ENCODE measurements around the gene RSU1. TPM values are rescaled to one million over a fixed set of nuclear protein-coding genes. Genes with fewer than 3 reads are reported as not detected.

RSU1 gene
- total RNA-seq, 1 donor from 2014 or later: 142 TPM

- Mint-ChIP-seq H3K36me3 (ENCODE audit: low read depth, unreplicated experiment) (no peaks in the 10 kb centered on the region), H3K27ac (ENCODE audit: unreplicated experiment) (no peak overlapping the region)
Measured at GRCh38 chr10:16585103-16585502, 232.1 kb downstream of the RSU1 start.

GRCh38 chr10:16583382-16583781 lies 233.8 kb downstream of the RSU1 start:
- no peaks in the 10 kb centered on the region for H3K36me3 Mint-ChIP-seq (ENCODE audit: low read depth, unreplicated experiment)
- Histone ChIP-seq H3K4me3 (ENCODE audit: insufficient read depth, low read depth, low read length) (no peak overlapping the region), H3K27ac (ENCODE audit: low read depth, low read length) (no peak overlapping the region), H3K4me1 (ENCODE audit: insufficient read depth, low read length) (no peaks in the 10 kb centered on the region), H2AFZ (ENCODE audit: low read depth, low read length) (no peak overlapping the region), H3K9ac (ENCODE audit: low read length) (no peak overlapping the region), H3K27me3 (ENCODE audit: insufficient read depth, low read length) (peaks cover 3% of the 10 kb centered on the region), H3K4me2 (ENCODE audit: low read length) (no peak overlapping the region), H3K9me3 (ENCODE audit: insufficient read depth, low read depth, low read length) (no peaks in the 10 kb centered on the region), H3K36me3 (ENCODE audit: insufficient read depth, low read length) (no peaks in the 10 kb centered on the region), H3K79me2 (ENCODE audit: insufficient read depth, low read length) (no peaks in the 10 kb centered on the region), H4K20me1 (ENCODE audit: insufficient read depth, low read length) (no peaks in the 10 kb centered on the region)
- H3K9me3 Mint-ChIP-seq (ENCODE audit: unreplicated experiment): no peaks in the 10 kb centered on the region
- H3K27ac Mint-ChIP-seq (ENCODE audit: unreplicated experiment): no peak overlapping the region
- FAIRE-seq (no peak), DNase-seq (ENCODE audit: low read depth) (no peak)
- peaks cover 8% of the 10 kb centered on the region for H3K27me3 Mint-ChIP-seq (ENCODE audit: low read depth, unreplicated experiment)
- TF ChIP-seq CTCF (IDR thresholded peaks at IDR 0.05; ENCODE audit: insufficient read depth, low read depth, low read length) (no peak), EZH2 (IDR thresholded peaks at IDR 0.05; ENCODE audit: insufficient read depth, low read length) (no peak)
- H3K4me3 Mint-ChIP-seq (ENCODE audit: unreplicated experiment): no peak overlapping the region
- H3K4me1 Mint-ChIP-seq (ENCODE audit: low read depth, unreplicated experiment): no peaks in the 10 kb centered on the region

More at GRCh38 chr10:16585103-16585502, 232.1 kb downstream of the RSU1 start:
- Histone ChIP-seq H2AFZ (ENCODE audit: low read depth, low read length) (no peak overlapping the region), H3K9me3 (ENCODE audit: insufficient read depth, low read depth, low read length) (no peaks in the 10 kb centered on the region), H3K4me2 (ENCODE audit: low read length) (no peak overlapping the region), H4K20me1 (ENCODE audit: insufficient read depth, low read length) (no peaks in the 10 kb centered on the region), H3K4me1 (ENCODE audit: insufficient read depth, low read length) (no peaks in the 10 kb centered on the region), H3K27me3 (ENCODE audit: insufficient read depth, low read length) (no peaks in the 10 kb centered on the region), H3K4me3 (ENCODE audit: insufficient read depth, low read depth, low read length) (no peak overlapping the region), H3K36me3 (ENCODE audit: insufficient read depth, low read length) (peaks cover 2% of the 10 kb centered on the region), H3K27ac (ENCODE audit: low read depth, low read length) (no peak overlapping the region), H3K9ac (ENCODE audit: low read length) (no peak overlapping the region), H3K79me2 (ENCODE audit: insufficient read depth, low read length) (no peaks in the 10 kb centered on the region)
- Mint-ChIP-seq H3K9me3 (ENCODE audit: unreplicated experiment) (no peaks in the 10 kb centered on the region), H3K4me3 (ENCODE audit: unreplicated experiment) (no peak overlapping the region), H3K27me3 (ENCODE audit: low read depth, unreplicated experiment) (no peaks in the 10 kb centered on the region), H3K4me1 (ENCODE audit: low read depth, unreplicated experiment) (no peaks in the 10 kb centered on the region)
- TF ChIP-seq EZH2 (IDR thresholded peaks at IDR 0.05; ENCODE audit: insufficient read depth, low read length) (no peak), CTCF (IDR thresholded peaks at IDR 0.05; ENCODE audit: insufficient read depth, low read depth, low read length) (no peak)
- DNase-seq (ENCODE audit: low read depth): no peak
- FAIRE-seq: no peak

- Histone ChIP-seq H4K20me1 (ENCODE audit: insufficient read depth, low read length) (no peaks in the 10 kb centered on the region), H3K79me2 (ENCODE audit: insufficient read depth, low read length) (no peaks in the 10 kb centered on the region), H2AFZ (ENCODE audit: low read depth, low read length) (no peak overlapping the region), H3K36me3 (ENCODE audit: insufficient read depth, low read length) (no peaks in the 10 kb centered on the region), H3K9ac (ENCODE audit: low read length) (no peak overlapping the region), H3K9me3 (ENCODE audit: insufficient read depth, low read depth, low read length) (no peaks in the 10 kb centered on the region), H3K4me3 (ENCODE audit: insufficient read depth, low read depth, low read length) (no peak overlapping the region), H3K4me1 (ENCODE audit: insufficient read depth, low read length) (no peaks in the 10 kb centered on the region), H3K27me3 (ENCODE audit: insufficient read depth, low read length) (peaks cover 3% of the 10 kb centered on the region), H3K27ac (ENCODE audit: low read depth, low read length) (no peak overlapping the region), H3K4me2 (ENCODE audit: low read length) (no peak overlapping the region)
- H3K27ac Mint-ChIP-seq (ENCODE audit: unreplicated experiment): no peak overlapping the region
- no peaks in the 10 kb centered on the region for H3K36me3 Mint-ChIP-seq (ENCODE audit: low read depth, unreplicated experiment)
- FAIRE-seq: no peak
- no peaks in the 10 kb centered on the region for H3K9me3 Mint-ChIP-seq (ENCODE audit: unreplicated experiment)
- H3K27me3 Mint-ChIP-seq (ENCODE audit: low read depth, unreplicated experiment): peaks cover 8% of the 10 kb centered on the region
- DNase-seq (ENCODE audit: low read depth): no peak
- no peak for TF ChIP-seq CTCF (IDR thresholded peaks at IDR 0.05; ENCODE audit: insufficient read depth, low read depth, low read length)
- no peaks in the 10 kb centered on the region for H3K4me1 Mint-ChIP-seq (ENCODE audit: low read depth, unreplicated experiment)
- no peak overlapping the region for H3K4me3 Mint-ChIP-seq (ENCODE audit: unreplicated experiment)
Measured at GRCh38 chr10:16581202-16581601, 236.0 kb downstream of the RSU1 start.

Data from astrocyte (in vitro differentiated cells and primary cell).